DND-41 (cell line): ENCODE measurements around the gene PWWP2B.

ENCODE experiments used
- ATAC-seq: fragments of 200-7000 bp; cut with Tn5 transposase; 3 replicates; pipeline ENCODE4 v1.9.1; 2021; ENCODE audit warnings: low read depth; ENCODE audit not compliant: insufficient read depth
- DNase-seq: peaks from one replicate; pipeline ENCODE4 v3.0.0-alpha.2; 2020
- H2AFZ ChIP-seq: 2 replicates; pipeline ENCODE4 v1.6.0; 2012; ENCODE audit warnings: low read depth, low read length
- H3K27ac ChIP-seq: 2 replicates; pipeline ENCODE4 v1.5.1; 2012; ENCODE audit warnings: low read length, inconsistent platforms
- H3K27me3 ChIP-seq: fragments of 200-600 bp; sonication (generic); 2 replicates; pipeline ENCODE4 v1.6.0; 2012; ENCODE audit warnings: low read length, mild to moderate bottlenecking, inconsistent platforms; ENCODE audit not compliant: insufficient read depth, poor library complexity
- H3K36me3 ChIP-seq: 2 replicates; pipeline ENCODE4 v1.5.1; 2012; ENCODE audit warnings: low read length, inconsistent platforms; ENCODE audit not compliant: insufficient read depth
- H3K4me1 ChIP-seq: 2 replicates; pipeline ENCODE4 v1.5.1; 2012; ENCODE audit warnings: mild to moderate bottlenecking, low read length; ENCODE audit not compliant: insufficient read depth
- H3K4me2 ChIP-seq: 2 replicates; pipeline ENCODE4 v1.6.0; 2012; ENCODE audit warnings: mild to moderate bottlenecking, moderate library complexity, low read length, inconsistent platforms; ENCODE audit not compliant: insufficient read depth
- H3K4me3 ChIP-seq, 2 experiments: fragments of 200-600 bp in 1 of 2; shearing (Covaris generic) in 1 of 2; 2 replicates each; pipeline ENCODE4 v1.5.1; 2012 to 2016; ENCODE audit warnings: inconsistent platforms in 2 of 2, low read length in 2 of 2, mild to moderate bottlenecking in 2 of 2, low read depth in 1 of 2, moderate library complexity in 1 of 2
- H3K79me2 ChIP-seq: 2 replicates; pipeline ENCODE4 v1.6.0; 2012; ENCODE audit warnings: low read length, inconsistent platforms; ENCODE audit not compliant: insufficient read depth
- H3K9ac ChIP-seq: 2 replicates; pipeline ENCODE4 v1.6.0; 2012; ENCODE audit warnings: low read depth, mild to moderate bottlenecking, inconsistent platforms, low read length, moderate library complexity
- H3K9me3 ChIP-seq: 2 replicates; pipeline ENCODE4 v1.5.1; 2012; ENCODE audit warnings: low read length, moderate library complexity, mild to moderate bottlenecking, inconsistent platforms; ENCODE audit not compliant: insufficient read depth, severe bottlenecking
- H4K20me1 ChIP-seq: 2 replicates; pipeline ENCODE4 v1.6.0; 2012; ENCODE audit warnings: low read length; ENCODE audit not compliant: insufficient read depth
- EZH2 ChIP-seq: IDR thresholded peaks from 3 replicates; pipeline ENCODE4 v1.6.1; 2012; ENCODE audit warnings: borderline replicate concordance, low read depth, mild to moderate bottlenecking, moderate library complexity, low read length, inconsistent platforms; ENCODE audit not compliant: severe bottlenecking
- TF ChIP-seq, protein P1 (sequence below): IDR thresholded peaks from 2 replicates; pipeline ENCODE4 v1.5.1; 2012; ENCODE audit warnings: borderline replicate concordance, low read length, moderate library complexity, mild to moderate bottlenecking; ENCODE audit not compliant: poor library complexity, severe bottlenecking; ENCODE audit errors: extremely low read depth

Gene PWWP2B

DNA sequence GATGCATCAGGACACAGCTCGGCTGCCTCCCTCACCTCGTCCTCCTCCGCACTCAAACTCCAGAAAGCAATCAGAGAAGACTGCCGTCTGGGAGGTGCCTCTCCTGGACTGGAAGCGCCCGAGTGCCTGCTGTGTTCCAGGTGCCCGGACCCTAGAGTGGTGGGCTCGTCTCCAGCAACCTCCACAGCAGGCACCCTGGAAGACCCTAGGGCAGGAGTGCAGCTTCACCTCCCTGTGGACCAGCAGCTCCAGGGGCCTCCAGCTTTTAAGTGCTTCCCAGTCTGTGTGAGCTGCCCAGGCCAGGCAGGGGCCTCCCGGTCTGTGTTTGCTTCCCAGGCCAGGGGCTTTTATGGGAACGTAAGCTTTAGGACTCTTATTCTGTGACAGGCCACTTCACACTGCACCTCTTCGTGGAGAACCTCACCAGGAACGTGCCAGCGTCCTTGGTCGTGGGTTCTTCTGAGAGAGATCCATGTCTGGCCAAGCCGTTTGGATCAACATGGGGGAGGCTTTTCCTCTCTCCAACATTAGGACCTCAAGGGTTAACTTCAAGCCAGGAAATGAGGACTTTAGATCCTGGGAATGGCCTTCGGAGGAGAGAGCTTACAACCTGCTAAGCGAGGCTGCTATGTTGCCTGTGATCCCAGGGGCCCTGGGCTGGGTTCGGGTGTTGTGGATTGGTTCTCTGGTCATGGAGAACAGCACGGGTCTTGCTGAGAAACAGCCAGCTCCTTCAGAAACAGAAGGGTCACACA is 5.9 kb upstream of the PWWP2B start:
- peaks cover 11% of the 10 kb centered on the region for H3K4me1 ChIP-seq
- H3K4me2 ChIP-seq, result no peak overlapping the region

DNA sequence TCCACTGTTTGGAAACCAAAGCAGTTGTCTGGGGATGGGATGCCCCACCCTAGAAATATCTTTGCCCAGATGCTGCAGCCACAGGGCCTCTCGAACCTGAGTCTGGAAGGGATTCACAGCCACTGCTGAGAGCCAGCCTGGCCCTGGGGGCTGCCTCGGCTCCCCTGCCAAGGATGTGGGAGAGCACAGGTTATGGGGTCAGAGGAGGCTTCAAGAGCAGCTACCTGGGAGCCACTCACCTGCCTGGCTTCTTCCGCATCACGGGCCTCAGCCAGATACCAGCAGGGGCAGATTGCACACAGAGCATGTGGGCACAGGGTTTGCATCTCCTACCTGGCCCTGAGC is 5.4 kb upstream of the PWWP2B start:
- Histone ChIP-seq H4K20me1 (0 out of 2 replicates have a peak, but pooled peaks cover 8% of the 10 kb centered on the region), H3K4me3 (no peak overlapping the region), H3K79me2 (no peaks in the 10 kb centered on the region), H3K4me1 (peaks cover 15% of the 10 kb centered on the region), H3K27ac (no peak overlapping the region), H3K27me3 (no peaks in the 10 kb centered on the region), H3K36me3 (no peaks in the 10 kb centered on the region), H3K9ac (no peak overlapping the region), H3K9me3 (no peaks in the 10 kb centered on the region), H3K4me2 (no peak overlapping the region), H2AFZ (no peak overlapping the region)
- no peak for DNase-seq
- no peak for ATAC-seq
- TF ChIP-seq, protein P1, sequence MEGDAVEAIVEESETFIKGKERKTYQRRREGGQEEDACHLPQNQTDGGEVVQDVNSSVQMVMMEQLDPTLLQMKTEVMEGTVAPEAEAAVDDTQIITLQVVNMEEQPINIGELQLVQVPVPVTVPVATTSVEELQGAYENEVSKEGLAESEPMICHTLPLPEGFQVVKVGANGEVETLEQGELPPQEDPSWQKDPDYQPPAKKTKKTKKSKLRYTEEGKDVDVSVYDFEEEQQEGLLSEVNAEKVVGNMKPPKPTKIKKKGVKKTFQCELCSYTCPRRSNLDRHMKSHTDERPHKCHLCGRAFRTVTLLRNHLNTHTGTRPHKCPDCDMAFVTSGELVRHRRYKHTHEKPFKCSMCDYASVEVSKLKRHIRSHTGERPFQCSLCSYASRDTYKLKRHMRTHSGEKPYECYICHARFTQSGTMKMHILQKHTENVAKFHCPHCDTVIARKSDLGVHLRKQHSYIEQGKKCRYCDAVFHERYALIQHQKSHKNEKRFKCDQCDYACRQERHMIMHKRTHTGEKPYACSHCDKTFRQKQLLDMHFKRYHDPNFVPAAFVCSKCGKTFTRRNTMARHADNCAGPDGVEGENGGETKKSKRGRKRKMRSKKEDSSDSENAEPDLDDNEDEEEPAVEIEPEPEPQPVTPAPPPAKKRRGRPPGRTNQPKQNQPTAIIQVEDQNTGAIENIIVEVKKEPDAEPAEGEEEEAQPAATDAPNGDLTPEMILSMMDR, result no peak

More for the DNA sequence above, 5.9 kb upstream of the PWWP2B start:
- Histone ChIP-seq H3K27me3 (no peaks in the 10 kb centered on the region), H2AFZ (no peak overlapping the region), H3K27ac (no peak overlapping the region), H3K4me3 (no peak overlapping the region), H3K79me2 (no peaks in the 10 kb centered on the region), H4K20me1 (0 out of 2 replicates have a peak, but pooled peaks cover 8% of the 10 kb centered on the region), H3K9ac (no peak overlapping the region), H3K36me3 (no peaks in the 10 kb centered on the region), H3K9me3 (no peaks in the 10 kb centered on the region)
- DNase-seq, result no peak
- TF ChIP-seq EZH2, result no peak
- TF ChIP-seq, protein P1, result no peak
- ATAC-seq, result no peak

- H3K9ac ChIP-seq, result no peak overlapping the region
- H3K9me3 ChIP-seq, result no peaks in the 10 kb centered on the region
- H3K4me3 ChIP-seq, result no peak overlapping the region
- ATAC-seq, result no peak
- H3K36me3 ChIP-seq, result no peaks in the 10 kb centered on the region
- peaks cover 14% of the 10 kb centered on the region for H3K4me1 ChIP-seq
- TF ChIP-seq, protein P1, result no peak
- TF ChIP-seq EZH2, result no peak
- no peaks in the 10 kb centered on the region for H3K27me3 ChIP-seq
- no peaks in the 10 kb centered on the region for H3K79me2 ChIP-seq
- no peak for DNase-seq
- no peak overlapping the region for H3K4me2 ChIP-seq
- no peak overlapping the region for H3K27ac ChIP-seq
- no peak overlapping the region for H2AFZ ChIP-seq
- H4K20me1 ChIP-seq, result 0 out of 2 replicates have a peak, but pooled peaks cover 8% of the 10 kb centered on the region
Observed at GRCh38 chr10:132392184-132392800, 4.7 kb upstream of the PWWP2B start.
